GOT3 (cell line): ENCODE results near the gene MYCN.
"Not testable (repeated sequence)": the region's sequence is repeated elsewhere in the genome, so short reads cannot be mapped to it uniquely, and the experiment has no call there.

Experiments
- DNase-seq: peaks from one replicate; lab custom pipeline; 2025; ENCODE audit warnings: mixed read lengths; lab: John Stamatoyannopoulos, UW

Gene MYCN

DNA sequence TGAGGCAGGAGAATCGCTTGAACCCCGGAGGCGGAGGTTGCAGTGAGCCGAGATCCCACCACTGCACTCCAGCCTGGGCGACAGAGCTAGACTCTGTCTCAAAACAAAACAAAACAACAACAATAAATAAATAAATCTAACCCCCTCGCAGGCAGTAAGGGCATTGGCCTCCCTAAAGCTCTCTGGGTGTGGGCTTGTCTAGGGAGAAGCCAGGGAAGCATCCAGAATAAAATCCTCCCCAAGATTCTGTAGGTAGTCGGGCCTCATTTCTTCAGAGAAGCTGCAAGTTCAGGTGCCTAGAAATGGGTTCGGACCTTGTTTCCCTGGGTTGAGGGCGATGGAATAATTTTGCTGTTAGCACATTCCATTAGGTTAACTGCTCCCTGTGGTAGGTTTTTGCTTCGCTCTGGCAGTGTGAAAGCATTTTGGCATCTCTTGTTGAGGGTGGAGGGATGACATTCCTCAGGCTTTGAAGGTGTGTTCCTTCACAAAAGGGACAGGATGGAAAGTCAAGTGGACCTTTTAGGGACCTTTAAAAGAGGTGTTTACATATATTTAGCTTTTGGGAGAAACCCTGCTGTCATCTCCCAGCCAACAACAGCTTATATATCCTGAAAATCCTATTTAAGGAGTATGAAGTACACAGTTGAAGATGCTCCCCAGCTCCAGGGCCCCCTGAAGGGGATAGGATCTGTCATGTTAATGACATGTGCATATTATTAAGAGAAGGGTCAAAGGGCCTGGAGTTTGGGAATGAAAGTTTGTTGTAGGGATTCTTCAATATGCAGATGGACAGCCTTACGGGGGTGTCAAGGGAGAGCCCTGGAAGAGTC lies 17.7 kb downstream of the MYCN start:
- DNase-seq, result no peak

DNA sequence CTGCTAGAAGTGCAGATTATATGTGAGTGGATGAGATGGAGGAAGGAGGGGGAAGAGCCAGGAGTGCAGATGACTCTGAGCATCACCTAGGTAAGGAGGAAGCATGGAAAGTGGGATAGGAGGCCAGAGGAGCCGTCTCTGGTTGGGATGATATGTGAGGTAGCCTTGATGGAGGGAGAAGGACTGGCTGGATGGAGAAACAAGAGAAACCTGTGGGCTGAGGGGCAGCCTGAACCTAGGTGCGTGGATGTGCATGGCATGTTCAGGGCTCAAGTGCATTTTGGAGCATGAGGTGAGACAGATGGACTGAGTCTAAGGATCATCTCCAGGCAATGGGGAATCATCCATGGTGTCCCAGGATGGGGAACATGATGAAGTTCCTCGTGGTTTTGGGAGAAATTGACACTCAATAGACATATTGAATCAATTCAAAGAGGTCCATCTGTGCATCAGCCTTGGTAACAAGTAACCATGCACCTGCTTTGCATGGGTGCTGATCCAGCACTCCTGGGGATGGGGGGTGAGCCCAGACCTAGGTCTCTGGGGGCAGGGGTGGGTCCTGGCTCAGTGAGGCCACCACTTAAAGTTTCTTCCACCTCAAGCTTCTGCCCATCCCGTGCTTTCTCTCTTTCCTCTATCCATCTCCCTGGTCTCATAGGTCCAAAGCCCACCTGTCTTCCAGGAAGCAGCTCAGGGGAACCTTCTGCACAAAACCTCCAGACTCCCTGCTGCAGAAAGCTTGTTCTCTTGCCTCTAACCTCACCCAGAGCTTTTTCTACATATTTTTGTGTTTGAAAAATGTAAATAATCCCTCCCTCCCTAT lies 19.2 kb downstream of the MYCN start:
- DNase-seq, result no peak

DNA sequence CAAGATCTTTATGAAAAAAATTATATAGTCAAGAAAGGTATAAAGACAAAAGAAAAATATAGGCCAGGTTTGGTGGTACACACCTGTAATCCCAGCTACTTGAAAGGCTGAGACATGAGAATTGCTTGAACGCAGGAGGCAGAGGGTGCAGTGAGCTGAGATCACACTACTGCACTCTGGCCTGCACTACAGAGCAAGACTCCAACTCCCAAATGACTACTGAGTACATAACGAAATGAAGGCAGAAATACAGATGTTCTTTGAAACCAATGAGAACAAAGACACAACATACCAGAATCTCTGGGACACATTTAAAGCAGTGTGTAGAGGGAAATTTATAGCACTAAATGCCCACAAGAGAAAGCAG lies 19.8 kb downstream of the MYCN start:
- not testable (repeated sequence) for DNase-seq

DNA sequence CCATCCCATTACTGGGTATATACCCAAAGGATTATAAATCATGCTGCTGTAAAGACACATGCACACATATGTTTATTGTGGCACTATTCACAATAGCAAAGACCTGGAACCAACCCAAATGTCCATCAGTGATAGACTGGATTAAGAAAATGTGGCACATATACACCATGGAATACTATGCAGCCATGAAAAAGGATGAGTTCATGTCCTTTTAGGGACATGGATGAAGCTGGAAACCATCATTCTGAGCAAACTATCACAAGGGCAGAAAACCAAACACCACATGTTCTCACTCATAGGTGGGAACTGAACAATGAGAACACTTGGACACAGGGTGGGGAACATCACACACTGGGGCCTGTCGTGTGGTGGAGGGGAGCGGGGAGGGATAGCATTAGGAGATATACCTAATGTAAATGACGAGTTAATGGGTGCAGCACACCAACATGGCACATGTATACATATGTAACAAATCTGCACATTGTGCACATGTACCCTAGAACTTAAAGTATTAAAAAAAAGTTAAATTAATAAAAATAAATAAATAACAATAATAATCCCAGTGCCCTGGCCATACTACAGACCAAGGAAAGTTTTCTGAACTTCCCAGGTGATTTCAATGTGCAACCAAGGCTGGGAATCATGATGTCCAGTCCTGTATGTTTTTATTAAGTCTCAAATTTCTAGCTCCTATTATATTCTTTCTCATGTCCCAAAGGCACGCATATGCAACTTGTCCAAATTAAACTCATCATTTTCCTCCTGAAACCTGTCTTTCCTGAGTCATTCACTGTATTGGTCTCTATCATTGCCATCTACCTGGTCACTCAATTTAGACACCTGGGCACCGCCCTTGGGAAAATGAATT lies 23.0 kb downstream of the MYCN start:
- not testable (repeated sequence) for DNase-seq

DNA sequence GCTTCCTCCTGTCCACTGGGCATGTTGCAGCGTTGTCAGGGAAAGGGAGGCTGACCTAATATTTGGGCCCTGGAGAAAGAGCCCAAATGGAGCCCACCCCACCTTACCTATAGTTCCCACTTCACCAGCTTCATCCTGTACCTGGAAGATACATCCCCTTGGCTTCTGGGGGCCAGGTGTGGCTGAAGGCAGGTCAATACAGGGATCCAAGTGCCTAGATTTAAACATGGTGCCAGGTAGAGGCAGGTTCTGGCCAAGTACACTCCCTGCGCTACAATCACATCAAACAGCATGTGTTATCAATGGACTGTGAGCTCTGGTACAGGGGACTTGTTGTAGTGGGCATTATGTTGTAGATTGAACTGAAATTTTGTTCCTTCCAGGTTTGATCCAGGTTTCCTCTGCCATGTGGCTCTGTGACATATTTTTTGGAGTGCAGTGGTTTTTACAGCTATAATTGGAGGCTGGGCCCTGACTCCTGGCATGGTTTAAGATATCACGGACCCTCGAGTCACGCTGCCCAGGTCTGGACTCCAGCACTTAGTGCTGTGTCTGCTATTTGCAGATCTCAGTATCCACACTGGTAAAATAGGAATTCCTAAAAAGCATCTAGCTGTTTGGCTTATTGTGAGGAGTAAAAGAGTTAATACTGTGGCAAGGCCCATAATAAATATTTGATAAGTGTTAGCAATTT lies 23.8 kb downstream of the MYCN start:
- DNase-seq, result no peak

DNA sequence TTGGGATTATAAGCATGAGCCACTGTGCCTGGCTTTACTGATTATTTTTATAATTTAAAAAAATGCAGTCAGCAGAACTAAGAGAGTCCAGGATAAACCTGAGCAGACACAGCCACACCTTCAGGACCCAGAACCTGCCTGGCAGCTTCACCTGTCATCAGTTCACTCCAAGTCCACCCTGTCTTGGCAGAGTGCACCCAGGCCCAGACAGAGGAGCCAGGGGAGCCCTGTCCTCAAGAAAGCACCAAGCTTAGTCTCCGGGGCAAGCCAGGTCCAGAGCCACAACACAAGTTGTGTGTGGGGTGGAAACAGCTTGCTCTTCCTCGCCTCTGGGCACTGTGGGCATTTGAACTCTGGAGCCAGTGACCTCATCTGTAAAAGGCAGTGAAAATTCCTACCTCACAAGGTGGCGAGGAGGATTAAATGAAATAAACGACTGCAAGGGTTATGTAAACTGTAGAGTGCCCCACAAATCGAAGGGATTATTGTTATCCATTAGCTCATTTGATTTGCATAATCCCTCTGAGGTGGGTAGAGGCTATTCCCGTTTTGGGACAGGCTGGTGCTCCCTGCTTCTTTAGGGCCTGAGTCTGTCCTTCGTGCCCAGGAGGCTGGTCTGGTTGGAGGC lies 24.7 kb downstream of the MYCN start:
- DNase-seq, result no peak

DNA sequence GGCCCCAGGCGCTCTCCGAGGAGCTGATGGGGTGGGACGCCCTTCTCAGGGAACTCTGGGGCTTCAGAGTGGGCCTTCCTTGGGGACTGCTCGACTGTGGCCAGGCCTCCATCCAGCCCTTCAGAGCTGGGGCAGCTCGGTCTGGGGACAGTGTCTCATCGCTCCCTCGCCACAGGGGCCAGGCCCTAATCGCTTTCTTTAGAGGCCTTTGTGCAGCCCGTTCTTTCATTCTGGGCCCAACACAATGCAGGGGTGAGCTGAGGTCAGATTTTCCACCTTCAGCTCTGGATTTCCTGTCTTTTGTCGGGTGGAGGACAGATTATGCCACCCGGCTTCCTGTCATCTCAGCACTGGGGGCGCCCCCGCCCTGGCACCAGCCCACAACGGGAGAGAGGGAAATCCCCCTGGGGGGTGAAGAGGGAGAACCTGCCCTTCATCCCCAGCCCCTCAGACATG lies 25.2 kb downstream of the MYCN start:
- DNase-seq, result no peak

DNA sequence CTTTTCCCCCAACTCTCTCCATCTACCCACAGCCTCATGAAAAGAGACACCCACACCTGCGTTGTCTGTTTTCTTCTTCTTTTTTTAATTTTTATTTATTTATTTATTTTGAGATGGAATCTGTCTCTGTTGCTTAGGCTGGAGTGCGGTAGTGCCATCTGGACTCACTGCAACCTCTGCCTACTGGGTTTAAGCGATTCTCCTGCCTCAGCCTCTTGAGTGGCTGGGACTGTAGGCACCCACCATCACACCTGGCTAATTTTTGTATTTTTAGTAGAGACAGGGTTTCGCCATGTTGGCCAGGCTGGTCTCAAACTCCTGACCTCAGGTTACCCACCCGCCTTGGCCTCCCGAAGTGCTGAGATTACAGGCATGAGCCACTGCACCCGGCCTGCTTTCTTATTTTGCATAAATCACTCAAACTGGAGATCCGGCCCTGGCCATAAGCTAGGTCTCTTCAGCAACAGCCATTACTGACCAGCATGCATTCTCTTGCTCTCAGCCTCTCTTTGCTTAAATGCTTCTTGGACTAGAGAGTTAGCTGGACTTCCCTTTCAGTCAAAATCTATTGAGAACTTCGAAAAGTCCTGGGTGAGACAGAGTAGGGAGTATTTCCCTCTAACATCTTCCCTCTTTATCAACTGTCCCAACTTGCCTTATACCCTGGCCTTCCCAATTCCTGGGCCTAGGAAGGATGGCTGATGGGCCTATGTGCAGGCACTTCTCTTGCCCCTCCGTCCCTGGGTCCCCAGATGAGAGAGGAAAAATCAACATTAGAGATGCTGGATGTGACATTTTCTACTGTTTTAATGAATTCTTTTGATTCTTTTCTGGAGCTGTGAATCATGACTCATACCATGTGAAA lies 27.3 kb downstream of the MYCN start:
- no peak for DNase-seq

DNA sequence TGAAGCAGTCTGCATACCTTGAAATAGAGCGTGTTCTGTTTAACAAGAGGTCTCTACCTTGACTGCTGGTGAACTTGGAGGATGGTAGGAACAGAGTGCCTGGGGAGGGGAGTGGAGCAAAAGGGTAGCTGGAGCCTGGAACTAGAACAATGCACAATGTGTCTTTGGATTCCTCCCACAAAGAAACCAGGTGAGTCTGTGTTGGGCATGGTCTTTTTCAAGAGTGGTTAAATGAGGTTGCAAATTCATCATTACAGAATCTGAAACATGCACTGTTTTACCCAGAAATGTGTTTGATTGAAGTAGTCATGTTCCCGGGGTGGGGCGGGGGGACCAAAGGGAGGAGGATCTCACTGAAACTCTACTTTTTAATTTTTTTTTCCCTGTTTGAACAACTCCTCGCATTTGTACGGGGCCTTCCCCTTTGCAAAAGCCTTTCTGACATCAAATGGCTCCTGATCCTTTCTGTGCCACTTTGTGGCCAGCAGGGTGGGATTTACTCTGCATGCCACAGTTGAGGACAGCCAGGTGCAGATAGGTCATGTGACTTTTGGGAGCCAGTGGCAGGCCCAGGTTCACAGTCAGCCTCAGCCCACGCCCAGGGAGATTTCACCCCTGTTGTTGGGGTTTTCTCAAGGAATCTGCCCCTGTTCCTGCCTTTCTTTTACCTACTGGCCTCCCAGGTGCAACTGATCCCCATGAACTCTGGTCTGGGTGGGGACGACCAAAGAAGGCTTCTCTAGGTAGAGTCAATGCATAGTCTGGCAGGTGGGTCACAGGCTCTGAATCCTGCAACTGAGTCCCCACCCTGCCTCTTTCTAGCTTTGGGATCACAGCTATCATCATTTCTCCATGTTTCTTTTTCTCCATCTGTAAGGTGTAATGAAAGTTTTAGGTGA lies 28.2 kb downstream of the MYCN start:
- DNase-seq, result no peak

DNA sequence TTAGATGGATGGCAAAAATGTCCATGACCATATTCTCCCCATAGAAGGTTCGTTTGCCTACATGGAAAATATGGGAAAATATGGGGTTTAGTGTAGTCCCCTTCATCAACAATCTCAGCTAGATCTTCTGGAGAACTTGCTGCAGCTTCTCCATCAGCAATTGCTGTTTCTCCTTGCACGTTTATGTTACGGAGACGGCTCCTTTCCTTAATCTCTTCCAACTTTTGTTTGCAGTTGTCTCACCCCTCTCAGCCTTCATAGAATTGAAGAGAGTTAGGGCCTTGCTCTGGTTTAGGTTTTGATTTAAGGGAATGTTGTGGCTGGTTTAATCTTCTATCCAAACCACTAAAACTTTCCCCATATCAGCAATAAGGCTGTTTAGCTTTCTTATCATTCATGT lies 28.9 kb downstream of the MYCN start:
- no peak for DNase-seq

DNA sequence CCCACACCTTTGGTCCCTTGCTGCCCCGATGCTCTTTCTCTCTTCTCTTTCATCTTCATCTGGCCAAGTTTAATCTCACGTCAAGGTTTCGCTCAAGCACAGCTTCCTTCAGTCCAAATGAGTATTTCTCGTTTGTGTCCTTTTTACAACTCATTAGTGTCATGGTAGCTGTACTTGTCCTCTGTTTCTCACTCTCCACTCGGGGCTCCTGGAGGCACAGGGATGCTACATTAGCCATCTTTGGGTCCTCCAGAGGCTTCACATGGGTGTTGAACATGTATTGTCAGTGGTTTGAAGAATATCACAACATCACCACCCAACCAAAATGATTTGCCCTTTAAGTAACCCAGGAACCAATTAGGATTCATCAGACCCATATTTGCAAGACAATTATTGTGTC lies 30.4 kb downstream of the MYCN start:
- DNase-seq, result no peak

DNA sequence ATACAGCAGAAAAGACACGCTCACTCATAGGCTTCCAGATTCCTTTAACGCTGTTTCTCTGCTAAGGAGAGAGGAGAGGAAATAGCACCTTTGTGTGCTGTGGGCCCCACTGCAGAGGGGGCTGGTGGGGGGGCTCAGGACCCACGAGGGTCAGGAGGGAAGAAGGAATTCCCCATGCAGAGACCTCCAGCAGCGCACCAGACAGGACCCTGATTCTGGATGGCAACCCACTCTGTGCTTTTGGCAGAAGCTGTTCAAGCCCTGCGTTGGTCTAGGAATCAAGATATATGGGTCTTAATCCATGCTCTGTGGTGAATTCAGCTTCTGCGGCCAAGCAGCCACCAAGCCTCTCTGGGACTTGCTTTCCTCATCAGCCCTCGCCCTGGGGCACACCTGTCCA lies 31.0 kb downstream of the MYCN start:
- DNase-seq, result no peak

DNA sequence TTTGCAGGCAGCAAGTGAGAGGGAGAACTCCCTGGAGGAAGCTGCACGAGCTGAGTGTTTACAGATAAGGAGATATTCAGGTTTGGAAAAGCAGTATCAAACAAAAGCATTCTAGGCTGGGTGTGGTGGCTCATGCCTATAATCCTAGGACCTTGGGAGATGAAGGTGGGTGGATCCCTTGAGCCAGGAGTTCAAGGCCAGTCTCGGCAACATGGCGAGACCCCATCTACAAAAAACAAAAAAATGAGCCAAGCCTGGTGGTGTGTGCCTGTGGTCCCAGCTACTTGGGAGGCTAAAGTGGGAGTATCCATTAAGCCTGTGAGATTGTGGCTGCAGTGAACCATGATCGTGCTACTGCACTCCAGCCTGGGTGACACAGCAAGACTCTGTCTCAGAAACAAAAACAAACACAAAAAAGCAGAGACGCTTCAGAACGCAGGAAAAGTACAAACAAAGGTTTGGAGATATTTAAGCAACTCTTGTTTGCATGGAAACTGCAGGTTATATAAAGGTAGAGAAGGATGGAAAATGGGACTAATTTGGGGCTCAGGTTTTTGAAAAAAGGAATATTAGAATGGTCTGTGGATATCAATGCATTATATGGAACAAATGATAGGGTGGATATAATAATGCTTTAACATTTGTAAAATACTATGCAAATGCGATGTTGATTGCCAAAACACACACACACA lies 31.6 kb downstream of the MYCN start:
- no peak for DNase-seq

DNA sequence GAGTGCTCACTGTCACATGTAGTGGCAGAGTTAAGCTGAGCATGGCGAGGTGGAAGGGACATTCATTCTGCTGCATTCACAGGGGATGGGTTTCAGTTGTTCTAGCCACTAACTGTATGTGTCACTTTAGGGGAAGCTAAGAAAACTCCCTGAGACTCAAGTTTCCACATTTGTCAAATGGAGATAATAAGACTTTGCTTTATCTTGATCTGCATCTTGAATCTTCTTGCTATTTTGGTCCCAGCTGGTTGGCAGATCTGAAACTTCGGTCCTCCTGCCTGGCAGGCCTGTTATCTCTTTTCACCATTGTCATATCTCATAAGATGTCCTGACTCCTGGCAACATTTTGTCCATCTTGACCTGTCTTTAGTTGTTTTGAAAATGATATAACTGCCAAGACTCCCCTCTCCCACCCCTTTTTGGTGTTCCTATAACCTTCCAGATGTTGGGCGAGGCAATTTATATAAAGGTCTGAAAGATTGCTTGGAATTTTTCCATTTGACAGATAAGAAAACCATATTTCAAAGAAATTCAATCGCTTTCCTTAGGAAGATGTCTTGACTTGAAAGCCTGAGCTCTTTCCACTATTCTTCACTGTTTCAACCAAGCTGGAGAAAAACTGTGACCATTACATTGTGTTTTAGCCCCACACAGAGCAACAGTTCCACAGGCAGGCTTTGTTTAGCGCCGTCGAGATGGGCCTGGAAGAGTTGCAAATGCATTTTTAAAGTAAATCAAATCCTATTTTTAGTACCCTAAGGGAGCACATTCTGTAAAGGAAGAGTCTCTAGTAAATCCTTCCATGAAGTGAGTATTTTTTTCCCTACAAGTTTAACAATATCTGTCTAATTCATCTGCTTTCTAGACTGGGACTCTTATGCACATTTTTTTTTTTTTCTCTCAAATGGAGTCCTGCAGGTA lies 33.4 kb downstream of the MYCN start:
- no peak for DNase-seq

DNA sequence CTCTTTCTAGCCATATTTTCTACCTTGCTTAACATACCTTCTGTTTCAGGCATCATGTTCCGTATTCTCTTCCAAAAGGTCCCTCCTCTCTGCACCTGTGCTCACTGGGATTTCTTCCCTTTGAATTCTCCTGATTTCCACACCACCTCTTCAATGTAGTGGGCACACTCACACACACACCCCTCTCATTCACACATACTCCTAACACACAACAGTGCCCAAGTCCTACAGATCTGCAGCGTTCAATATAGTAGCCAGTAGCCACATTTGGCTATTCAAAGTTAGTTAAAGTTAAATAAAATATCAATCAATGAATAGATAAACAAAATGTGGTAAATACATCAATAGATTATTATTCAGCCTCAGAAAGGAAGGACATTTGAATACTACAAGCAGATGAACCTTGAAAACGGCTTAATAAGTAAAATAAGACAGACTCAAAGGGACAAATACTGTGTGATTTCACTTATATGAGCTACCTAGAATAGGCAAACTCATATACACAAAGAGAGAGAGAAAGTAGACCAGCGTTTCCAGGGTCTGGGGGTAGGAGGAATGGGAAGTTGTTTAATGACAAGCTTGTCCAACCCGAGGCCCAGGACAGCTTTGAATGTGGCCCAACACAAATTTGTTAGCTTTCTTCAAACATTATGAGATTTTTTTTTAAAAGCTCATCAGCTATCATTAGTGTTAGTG lies 34.4 kb downstream of the MYCN start:
- no peak for DNase-seq

DNA sequence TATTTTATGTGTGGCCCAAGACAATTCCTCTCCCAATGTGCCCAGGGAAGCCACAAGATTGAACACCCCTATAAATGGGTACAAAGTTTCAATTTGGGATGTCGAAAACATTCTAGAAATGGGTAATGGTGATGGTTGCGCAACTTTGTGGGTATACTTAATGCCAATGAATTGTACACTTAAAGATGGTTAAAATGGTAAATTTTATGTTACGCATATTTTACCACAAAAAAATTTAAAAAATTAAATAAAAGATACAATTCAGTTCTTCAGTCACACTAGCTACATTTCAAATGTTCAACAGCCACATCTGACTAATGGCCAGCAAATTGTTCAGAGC lies 34.9 kb downstream of the MYCN start:
- DNase-seq, result no peak

DNA sequence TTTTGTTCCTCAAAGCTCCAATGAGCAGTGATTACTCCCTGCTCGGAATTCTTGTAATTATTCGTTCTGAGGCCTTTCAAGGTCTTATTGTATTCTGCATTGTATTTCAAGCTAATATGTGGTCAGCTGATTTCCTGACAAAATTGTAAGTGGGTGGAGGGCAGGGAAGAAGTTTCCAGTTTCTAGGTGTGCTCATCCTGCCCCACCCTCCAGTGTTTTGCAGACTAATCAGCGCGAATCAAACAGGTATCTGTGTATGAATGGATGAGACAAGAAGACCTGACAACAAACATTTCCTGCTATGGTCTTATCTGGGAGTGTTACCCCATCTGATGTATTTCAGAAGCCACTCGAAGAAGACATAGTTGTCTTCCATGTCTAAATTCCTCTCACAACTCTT lies 35.3 kb downstream of the MYCN start:
- no peak for DNase-seq
